Measurements from ENCODE around the gene MPL.

Gene MPL

DNA sequence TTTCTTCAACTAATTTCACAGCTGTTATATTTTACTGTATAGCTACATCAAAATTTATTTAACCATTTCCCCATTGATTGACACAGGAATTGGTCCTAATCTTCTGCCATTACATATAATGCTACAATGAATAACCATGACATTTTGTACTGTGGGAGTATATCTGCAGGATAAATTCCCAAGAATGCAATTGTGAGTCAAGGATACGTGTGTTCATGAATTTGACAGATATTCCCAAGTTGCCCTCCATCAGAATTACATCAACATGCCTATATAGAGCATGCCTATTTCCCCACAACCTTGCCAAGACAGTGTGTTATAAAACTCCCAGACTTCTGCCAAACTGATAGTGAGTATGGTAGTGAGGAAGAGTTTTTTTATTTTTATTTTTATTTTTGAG, 39.6 kb upstream of the MPL start:
- TF ChIP-seq, protein P1, sequence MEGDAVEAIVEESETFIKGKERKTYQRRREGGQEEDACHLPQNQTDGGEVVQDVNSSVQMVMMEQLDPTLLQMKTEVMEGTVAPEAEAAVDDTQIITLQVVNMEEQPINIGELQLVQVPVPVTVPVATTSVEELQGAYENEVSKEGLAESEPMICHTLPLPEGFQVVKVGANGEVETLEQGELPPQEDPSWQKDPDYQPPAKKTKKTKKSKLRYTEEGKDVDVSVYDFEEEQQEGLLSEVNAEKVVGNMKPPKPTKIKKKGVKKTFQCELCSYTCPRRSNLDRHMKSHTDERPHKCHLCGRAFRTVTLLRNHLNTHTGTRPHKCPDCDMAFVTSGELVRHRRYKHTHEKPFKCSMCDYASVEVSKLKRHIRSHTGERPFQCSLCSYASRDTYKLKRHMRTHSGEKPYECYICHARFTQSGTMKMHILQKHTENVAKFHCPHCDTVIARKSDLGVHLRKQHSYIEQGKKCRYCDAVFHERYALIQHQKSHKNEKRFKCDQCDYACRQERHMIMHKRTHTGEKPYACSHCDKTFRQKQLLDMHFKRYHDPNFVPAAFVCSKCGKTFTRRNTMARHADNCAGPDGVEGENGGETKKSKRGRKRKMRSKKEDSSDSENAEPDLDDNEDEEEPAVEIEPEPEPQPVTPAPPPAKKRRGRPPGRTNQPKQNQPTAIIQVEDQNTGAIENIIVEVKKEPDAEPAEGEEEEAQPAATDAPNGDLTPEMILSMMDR (IDR thresholded peaks at IDR 0.05; ENCODE audit: insufficient read depth, low read length, poor library complexity, severe bottlenecking) = no peak
- TF ChIP-seq EZH2phosphoT487 (conservative IDR thresholded peaks at IDR 0.05; ENCODE audit: low read length) = no peak
- Histone ChIP-seq H2AFZ (ENCODE audit: low read depth, low read length, severe bottlenecking) (no peak overlapping the region), H3K27me3 (ENCODE audit: low read length) (no peaks in the 10 kb centered on the region), H3K9me2 (replicated peaks; ENCODE audit: insufficient read depth, low read length) (no peaks in the 10 kb centered on the region), H3K79me2 (ENCODE audit: insufficient read depth, low read length) (no peaks in the 10 kb centered on the region), H3K9ac (ENCODE audit: low read length) (no peak overlapping the region), H3K9me3 (ENCODE audit: insufficient read depth, low read length) (no peaks in the 10 kb centered on the region), H3K4me2 (ENCODE audit: low read depth, low read length, poor library complexity, severe bottlenecking) (no peak overlapping the region), H3K27ac (ENCODE audit: low read depth, low read length) (no peak overlapping the region), H3F3A (ENCODE audit: insufficient read depth) (no peaks in the 10 kb centered on the region), H3K4me3 (ENCODE audit: insufficient read depth, low read length, poor library complexity, severe bottlenecking) (no peak overlapping the region), H4K20me1 (ENCODE audit: low read depth, low read length) (no peaks in the 10 kb centered on the region), H3K36me3 (ENCODE audit: low read length) (no peaks in the 10 kb centered on the region)

DNA sequence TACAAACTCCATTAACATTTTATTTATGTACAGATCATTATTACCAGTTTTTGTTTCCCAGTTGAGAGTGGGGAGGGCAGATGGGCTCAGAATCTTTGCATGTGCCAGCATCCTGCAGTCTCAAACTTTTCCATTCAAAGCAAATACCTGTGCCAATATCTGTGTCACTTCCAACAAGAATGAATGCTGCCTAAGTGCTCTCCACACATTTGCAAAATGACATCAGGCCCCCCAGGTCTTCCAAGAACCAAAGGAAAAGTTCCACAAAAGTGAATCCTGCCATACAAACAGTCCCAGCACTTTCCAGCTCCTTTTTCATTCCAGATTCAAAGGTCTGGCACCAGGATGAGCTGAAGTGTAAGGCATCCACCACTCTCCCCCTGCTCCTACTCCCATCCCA, 38.5 kb upstream of the MPL start:
- Histone ChIP-seq H3K4me2 (ENCODE audit: low read depth, low read length, poor library complexity, severe bottlenecking) (no peak overlapping the region), H3K79me2 (ENCODE audit: insufficient read depth, low read length) (no peaks in the 10 kb centered on the region), H3K9me3 (ENCODE audit: insufficient read depth, low read length) (no peaks in the 10 kb centered on the region), H3K9me2 (replicated peaks; ENCODE audit: insufficient read depth, low read length) (no peaks in the 10 kb centered on the region), H2AFZ (ENCODE audit: low read depth, low read length, severe bottlenecking) (no peak overlapping the region), H3K27me3 (ENCODE audit: low read length) (no peaks in the 10 kb centered on the region), H3K36me3 (ENCODE audit: low read length) (no peaks in the 10 kb centered on the region), H3F3A (ENCODE audit: insufficient read depth) (no peaks in the 10 kb centered on the region), H3K27ac (ENCODE audit: low read depth, low read length) (no peak overlapping the region), H3K4me3 (ENCODE audit: insufficient read depth, low read length, poor library complexity, severe bottlenecking) (no peak overlapping the region), H4K20me1 (ENCODE audit: low read depth, low read length) (no peaks in the 10 kb centered on the region), H3K9ac (ENCODE audit: low read length) (no peak overlapping the region)
- TF ChIP-seq, protein P1 (IDR thresholded peaks at IDR 0.05; ENCODE audit: insufficient read depth, low read length, poor library complexity, severe bottlenecking) = no peak
- TF ChIP-seq EZH2phosphoT487 (conservative IDR thresholded peaks at IDR 0.05; ENCODE audit: low read length) = no peak

GRCh38 chr1:43300378-43301094, 37.1 kb upstream of the MPL start, which contains the start of gene TIE1:
Gene TIE1, plus strand, starts transcription at chr1:43300982. Its CDS starts 90 bp downstream, at chr1:43301072.
- Histone ChIP-seq H3K9me3 (ENCODE audit: insufficient read depth, low read length) (no peaks in the 10 kb centered on the region), H4K20me1 (ENCODE audit: low read depth, low read length) (no peaks in the 10 kb centered on the region), H3K27me3 (ENCODE audit: low read length) (no peaks in the 10 kb centered on the region), H3K79me2 (ENCODE audit: insufficient read depth, low read length) (no peaks in the 10 kb centered on the region), H2AFZ (ENCODE audit: low read depth, low read length, severe bottlenecking) (no peak within 1 kb of the TSS), H3K4me3 (ENCODE audit: insufficient read depth, low read length, poor library complexity, severe bottlenecking) (no peak within 1 kb of the TSS), H3K9ac (ENCODE audit: low read length) (no peak within 1 kb of the TSS), H3K4me2 (ENCODE audit: low read depth, low read length, poor library complexity, severe bottlenecking) (no peak within 1 kb of the TSS), H3K9me2 (replicated peaks; ENCODE audit: insufficient read depth, low read length) (no peaks in the 10 kb centered on the region), H3K36me3 (ENCODE audit: low read length) (no peaks in the 10 kb centered on the region), H3F3A (ENCODE audit: insufficient read depth) (no peaks in the 10 kb centered on the region), H3K27ac (ENCODE audit: low read depth, low read length) (no peak within 1 kb of the TSS)
- TF ChIP-seq, protein P1 (IDR thresholded peaks at IDR 0.05; ENCODE audit: insufficient read depth, low read length, poor library complexity, severe bottlenecking) = no peak
- TF ChIP-seq EZH2phosphoT487 (conservative IDR thresholded peaks at IDR 0.05; ENCODE audit: low read length) = no peak

Data from SU-DHL-6 (cell line).